Activated CD4-positive, CD25-positive, alpha-beta regulatory T cell treated with anti-CD3 and anti-CD28 coated beads, Interleukin-2, amount 50 U/mL, for 24 hours (primary cell): ENCODE results near the gene MAF.

Source experiments
- ATAC-seq, 2 donors: fragments of 150-1000 bp; cut with Tn5 transposase; one replicate each; pipeline ENCODE4 v1.10.0; 2021; ENCODE audit warnings: mild to moderate bottlenecking in 1 of 2, moderate library complexity in 1 of 2

Gene MAF

GRCh38 chr16:79600638-79601091, at the start of gene MAF:
Gene MAF (minus strand): TSS chr16:79600737. CDS start chr16:79599902, 835 bp downstream.
- peak; percentile 73 to 79 for ATAC-seq

- no peak for ATAC-seq
These were observed 48.3 kb upstream of the MAF start for GRCh38 chr16:79648826-79649225.

- no peak for ATAC-seq
These were observed 47.0 kb upstream of the MAF start for GRCh38 chr16:79647586-79647985.

GRCh38 chr16:79645701-79646100, 45.2 kb upstream of the MAF start:
- no peak for ATAC-seq

- ATAC-seq: no peak
These were observed 44.6 kb upstream of the MAF start for GRCh38 chr16:79644971-79645667.

GRCh38 chr16:79642652-79643051, 42.1 kb upstream of the MAF start:
- ATAC-seq: no peak

- no peak for ATAC-seq
These were observed 40.2 kb upstream of the MAF start for GRCh38 chr16:79640513-79641360.

- peak; percentile 70 to 80 for ATAC-seq
These were observed 39.2 kb upstream of the MAF start for GRCh38 chr16:79639576-79640311.

GRCh38 chr16:79638386-79638785, 37.8 kb upstream of the MAF start:
- ATAC-seq: peak; percentile 44 to 53

- ATAC-seq: no peak
These were observed 35.0 kb upstream of the MAF start for GRCh38 chr16:79635488-79635887.

- ATAC-seq: no peak
These were observed 33.8 kb upstream of the MAF start for GRCh38 chr16:79634298-79634697.

GRCh38 chr16:79632289-79632688, 31.8 kb upstream of the MAF start:
- no peak for ATAC-seq

GRCh38 chr16:79628988-79629387, 28.5 kb upstream of the MAF start:
- ATAC-seq: no peak

- peak; percentile 94 to 96 for ATAC-seq
These were observed 28.0 kb upstream of the MAF start for GRCh38 chr16:79628501-79628975.

GRCh38 chr16:79627092-79627491, 26.6 kb upstream of the MAF start:
- no peak for ATAC-seq

- no peak for ATAC-seq
These were observed 25.2 kb upstream of the MAF start for GRCh38 chr16:79625738-79626137.

GRCh38 chr16:79623824-79624223, 23.3 kb upstream of the MAF start:
- ATAC-seq: no peak

GRCh38 chr16:79623062-79623461, 22.5 kb upstream of the MAF start:
- ATAC-seq: no peak

GRCh38 chr16:79621027-79621426, 20.5 kb upstream of the MAF start:
- no peak for ATAC-seq

GRCh38 chr16:79618692-79619050, 18.1 kb upstream of the MAF start:
- ATAC-seq: peak; percentile 61 to 75

GRCh38 chr16:79618041-79618691, 17.6 kb upstream of the MAF start:
- peak; percentile 72 to 83 for ATAC-seq

- ATAC-seq: peak; percentile 63 to 78
These were observed 12.5 kb upstream of the MAF start for GRCh38 chr16:79613009-79613408.

- ATAC-seq: no peak
These were observed 11.7 kb upstream of the MAF start for GRCh38 chr16:79612207-79612606.
